ENCODE results near the gene THY1.
"Not testable (repeated sequence)": the region's sequence is repeated elsewhere in the genome, so short reads cannot be mapped to it uniquely, and the experiment has no call there.

THY1 gene

DNA sequence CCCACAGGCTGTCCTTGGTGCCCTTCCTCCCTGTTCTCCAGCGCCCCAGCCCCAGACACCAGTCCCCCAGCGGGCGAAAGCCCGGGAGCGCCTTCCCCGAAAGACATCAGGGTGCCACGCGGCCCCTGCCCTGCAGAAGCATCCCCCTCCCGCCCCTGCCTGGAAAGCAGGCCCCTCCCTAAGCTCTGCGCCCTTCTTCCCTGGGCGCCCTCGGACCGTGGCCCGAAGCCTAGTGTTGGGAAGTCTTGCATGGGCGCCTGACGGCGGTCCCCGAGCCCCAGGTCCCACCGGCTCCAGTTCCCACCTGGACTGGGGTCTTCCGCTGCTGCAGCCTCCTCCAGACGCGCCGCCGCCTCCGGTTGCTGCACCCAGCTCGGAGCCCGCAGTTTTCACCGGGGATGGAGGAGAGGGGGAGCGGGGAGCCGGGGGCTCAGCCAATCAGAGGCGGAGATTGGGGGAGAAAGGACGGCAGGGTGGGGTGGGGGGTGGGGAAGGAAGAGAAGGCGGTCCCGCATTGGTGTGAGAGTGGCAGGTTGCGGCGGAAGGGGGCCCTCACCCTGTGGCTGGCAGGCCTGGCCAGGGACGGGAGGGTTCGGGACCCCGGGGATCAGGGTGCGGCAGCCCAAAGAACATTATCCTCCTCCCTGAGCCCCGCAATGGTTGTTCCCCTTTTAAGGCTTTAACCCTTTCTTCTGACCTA is at the start of gene THY1:
Gene THY1 (minus strand): TSS at position 364 of the 700 bp plus-strand sequence. CDS start 2,267 bp downstream, outside the sequence.
- DNase-seq: no peak

DNA sequence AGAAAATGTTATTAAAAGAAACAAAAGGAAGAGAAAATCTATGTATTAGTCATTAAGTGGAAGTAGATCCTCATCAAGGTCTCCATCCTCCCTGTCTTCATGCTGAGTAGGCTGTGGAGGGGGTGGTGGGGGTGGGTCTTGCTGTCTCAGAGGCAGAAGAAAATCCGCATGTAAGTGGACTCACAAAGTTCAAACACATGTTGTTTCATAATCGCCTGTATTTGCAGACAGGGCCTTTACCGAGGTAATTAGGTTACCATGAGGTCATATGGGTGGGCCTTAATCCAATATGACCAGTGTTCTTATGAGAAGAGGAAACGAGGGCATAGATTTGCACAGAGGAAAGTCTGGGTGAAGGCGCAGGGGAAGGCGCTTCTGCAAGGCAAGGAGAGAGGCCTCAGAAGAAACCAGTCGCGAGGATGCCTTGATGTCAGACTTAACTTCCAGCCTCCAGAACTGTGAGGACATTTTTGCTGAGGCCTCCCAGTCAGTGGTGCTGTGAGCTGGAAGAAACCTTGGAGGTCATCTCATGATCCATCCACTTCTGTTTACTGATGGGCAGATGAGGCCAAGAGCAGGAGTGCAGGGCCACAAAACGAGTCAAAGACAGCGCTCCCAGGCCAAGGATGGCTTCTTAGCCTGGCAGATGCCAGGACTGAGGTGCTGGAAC is 49.3 kb upstream of the THY1 start:
- no peak for DNase-seq

DNA sequence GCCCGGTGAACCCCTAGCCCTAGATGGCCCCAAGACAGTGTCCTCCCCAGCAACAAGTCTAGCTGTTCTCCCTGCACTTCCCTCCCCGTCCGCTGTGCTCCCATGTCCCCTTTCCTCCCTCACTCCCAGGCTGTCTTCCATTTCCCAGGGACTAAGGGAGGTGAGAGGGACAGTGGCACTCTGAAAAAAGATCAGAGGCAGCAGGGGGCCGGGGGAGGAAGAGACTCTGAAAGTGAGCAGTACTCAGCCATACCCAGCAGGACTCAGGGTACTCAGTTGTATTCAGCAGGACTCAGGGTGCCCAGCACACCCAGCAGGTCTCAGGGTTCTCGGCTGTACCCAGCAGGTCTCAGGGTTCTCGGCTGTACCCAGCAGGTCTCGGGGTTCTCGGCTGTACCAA is 48.4 kb upstream of the THY1 start:
- DNase-seq: no peak

DNA sequence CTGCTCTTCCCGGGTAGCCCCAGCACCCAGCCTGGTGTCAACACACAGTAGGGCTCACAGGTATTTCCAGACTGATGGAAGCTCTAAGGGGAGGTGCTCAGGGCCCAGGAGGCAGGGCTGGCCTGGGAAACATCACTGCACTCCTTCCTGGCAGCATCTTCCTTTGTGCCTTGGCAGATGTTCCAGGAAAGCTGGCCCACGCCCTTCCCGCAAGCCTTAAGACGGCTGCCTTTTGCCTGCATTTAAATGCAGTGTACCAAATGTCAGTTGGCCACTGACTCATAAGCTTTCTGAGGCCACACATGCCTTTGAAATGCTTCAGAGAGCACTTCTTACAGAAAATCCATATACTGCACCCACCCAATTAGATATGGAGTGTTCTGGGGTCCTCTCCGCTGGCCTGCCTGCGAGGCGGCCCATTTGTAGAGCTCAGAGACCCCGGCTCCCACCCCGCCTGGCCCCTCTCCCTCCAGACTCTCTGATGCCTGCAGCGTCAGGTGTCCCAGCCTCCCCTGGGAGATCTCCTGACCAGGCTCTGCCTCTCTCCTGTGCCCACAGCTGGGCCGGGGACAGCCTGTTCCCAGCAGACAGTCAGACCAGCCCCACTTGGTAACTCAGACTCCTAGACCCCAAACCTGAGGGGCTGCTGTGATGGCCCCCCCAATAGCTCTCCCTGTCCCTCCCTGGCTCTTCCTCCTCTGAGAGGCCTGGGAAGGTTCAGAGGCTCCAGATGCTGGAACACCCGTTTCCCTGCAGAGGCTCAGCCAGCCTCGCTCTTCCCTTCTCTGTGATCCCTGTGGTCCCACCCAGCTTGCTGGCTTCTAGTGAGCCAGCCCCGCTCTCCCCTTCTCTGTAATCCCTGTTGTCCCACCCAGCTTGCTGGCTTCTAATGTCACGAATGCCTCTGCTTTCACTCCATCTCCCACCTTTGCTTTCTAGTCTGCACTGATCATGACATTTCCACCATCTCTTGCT is 47.6 kb upstream of the THY1 start:
- DNase-seq: no peak

DNA sequence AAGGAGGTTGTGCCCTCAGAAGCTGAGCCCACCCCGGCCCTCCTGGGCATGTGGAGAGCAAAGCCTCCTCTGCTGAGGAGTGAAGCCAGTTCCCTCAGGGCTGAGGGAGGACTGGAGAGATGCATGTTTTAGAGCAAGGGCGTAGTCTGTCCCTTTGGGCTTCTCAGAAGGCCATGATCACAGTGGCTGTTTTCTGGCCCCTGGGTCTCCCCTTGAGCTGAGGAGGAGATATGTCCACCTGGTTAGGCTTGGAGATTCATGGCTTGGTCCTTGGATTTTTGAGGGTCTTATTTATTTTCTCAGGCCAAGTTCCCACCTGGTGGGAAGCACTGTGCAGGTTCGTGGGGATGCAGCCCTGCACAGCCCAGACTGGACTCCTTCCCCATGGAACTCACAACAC is 46.5 kb upstream of the THY1 start:
- DNase-seq: no peak

DNA sequence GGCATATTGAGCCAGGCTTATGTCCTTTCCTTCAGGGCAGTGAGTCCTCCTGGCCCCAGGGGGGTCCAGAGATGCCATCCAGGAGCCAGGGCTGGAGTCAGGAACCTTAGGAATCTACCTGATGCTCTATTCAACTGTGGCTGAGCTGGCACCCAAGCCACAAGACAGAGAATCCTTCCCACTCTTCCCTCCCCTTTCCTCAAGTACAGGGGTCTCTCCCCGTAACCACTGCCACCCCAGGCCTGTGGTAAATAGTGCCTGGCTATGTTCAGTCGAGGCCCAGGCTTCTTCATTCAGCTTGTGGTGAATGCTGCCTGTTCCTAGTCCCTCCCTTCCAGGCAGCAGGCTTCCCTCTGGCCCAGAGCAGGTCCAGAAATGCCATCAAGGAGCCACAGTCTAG is 45.5 kb upstream of the THY1 start:
- no peak for DNase-seq

DNA sequence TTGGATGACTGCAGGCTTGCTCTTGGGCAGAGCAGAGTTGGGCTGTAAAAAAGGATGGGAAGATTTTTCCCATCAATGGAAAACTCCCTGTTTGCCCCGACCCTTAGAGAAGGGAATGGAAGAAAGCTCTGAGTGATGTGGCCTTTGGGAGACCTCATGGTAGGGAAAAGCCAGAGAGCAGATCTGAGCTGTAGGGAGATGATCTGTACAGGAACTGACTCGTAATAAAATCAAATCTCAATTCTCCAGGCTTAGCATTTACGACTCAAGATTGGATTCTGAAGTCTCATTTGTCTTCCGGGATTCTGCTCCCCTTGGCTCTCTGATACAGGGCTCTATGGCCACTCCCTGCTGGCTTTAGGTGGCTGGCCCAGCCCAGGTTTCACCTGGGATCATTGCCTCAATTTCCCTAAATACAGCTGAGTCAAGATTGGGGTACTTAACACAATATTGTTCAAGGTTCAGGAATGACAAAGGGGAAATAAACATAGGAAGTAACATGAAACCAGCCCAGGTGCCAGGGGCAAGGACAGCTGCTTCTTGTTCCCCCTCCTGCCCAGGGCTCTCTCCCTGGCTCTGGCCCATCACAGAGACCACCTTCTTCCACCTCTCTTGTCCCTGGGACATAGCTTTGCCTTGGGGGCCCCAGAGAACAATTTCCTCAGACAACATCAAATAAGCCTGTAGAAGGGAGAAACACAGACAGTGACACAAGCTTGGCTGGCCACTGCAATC is 38.4 kb upstream of the THY1 start:
- peak; percentile 49 for DNase-seq

DNA sequence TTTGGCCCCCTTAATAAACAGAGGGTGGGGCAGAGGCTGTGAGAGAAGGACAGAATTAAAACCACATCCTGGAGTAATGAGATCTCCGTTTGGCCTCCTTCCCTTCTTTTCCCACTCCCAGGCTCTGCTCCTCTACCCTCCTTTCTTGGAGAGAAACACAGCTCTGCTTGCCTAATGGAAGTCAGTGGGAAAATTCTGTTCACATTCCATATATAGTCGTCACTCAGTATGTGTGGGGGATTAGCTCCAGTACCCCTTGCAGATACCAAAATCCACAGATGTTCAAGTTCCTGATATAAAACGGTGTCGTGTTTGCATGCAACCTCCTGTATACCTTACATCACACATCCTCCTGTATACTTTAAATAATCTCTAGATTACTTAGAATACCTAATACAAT is 37.6 kb upstream of the THY1 start:
- no peak for DNase-seq

DNA sequence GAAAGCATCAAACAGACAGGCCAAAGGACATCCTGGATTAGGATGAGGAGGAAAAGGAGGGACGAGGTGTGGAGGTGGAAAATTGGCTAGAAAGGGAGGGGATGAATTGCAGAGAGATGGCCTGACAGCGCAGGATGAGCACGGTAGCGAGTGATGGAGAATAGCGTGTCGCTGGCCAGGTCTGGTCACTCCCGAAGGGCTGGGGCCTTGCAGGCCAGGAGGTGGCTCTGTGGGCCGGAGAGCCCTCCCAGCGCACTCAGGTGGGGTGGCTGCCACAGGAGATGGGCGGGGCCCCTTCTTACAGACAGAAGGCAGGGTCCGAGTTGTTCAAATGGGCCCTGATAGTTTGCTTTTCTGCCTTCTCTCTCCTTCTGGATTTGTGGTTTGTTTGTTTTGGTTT is 37.1 kb upstream of the THY1 start:
- no peak for DNase-seq

DNA sequence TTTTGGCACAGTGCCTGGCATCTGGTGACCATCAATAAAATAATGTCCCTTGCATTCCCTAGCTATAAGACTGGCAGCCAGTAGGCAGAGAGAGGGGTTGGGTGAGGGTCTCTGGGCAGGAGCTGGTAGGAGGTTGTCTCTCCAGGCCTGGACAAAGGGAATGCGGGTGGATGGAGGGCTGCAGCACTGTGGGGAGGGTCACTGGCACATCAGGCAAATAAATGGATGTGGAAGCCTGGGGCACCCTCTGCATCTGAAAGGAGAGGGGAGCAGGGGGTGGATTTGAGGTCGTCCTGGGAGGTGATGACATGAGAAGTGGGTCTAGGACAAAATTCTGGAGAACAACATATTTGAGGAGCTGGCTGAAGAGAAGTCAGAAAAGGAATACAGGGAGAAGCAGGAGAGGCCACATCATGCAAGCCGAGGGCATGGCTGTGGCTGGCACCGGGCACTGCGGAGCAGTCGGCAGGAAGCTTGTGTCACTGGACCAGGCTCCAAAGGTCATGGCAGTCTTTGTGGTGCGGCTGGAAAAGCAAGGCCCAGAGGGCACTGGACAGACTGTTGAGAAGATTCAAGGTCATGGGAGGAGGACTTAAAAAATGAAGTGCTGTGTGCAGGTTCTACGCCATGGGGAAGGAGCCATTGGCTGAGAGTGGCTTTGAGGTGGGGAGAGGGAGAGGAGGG is 36.5 kb upstream of the THY1 start:
- no peak for DNase-seq

DNA sequence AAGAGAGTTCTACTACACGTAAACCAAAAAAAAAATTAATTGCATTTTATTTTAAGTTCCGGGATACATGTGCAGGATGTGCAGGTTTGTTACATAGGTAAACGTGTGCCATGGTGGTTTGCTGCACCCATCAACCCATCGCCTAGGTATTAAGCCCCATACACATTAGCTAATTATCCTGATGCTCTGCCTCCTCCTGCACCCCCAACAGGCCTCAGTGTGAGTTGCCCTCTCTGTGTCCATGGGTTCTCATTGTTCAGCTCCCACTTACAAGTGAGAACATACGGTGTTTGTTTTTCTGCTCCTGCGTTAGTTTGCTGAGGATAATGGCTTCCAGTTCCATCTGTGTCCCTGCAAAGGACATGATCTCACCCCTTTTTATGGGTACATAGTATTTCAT is 32.7 kb upstream of the THY1 start:
- not testable (repeated sequence) for DNase-seq

DNA sequence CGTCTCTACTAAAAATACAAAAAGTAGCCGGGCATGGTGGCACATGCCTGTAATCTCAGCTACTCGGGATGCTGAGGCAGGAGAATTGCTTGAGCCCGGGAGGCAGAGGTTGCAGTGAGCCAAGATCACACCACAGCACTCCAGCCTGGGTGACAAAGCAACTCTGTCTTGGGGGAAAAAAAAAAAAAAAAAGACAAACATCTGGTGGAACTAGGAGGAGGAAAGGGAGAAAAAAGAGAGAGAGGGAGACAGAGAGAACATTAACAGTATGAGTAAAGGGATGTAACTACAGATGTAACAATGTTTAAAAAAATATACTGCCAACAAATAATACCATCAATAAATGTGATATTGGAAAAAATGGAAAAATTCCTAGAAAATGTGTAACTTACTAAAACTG is 32.3 kb upstream of the THY1 start:
- DNase-seq: not testable (repeated sequence)

DNA sequence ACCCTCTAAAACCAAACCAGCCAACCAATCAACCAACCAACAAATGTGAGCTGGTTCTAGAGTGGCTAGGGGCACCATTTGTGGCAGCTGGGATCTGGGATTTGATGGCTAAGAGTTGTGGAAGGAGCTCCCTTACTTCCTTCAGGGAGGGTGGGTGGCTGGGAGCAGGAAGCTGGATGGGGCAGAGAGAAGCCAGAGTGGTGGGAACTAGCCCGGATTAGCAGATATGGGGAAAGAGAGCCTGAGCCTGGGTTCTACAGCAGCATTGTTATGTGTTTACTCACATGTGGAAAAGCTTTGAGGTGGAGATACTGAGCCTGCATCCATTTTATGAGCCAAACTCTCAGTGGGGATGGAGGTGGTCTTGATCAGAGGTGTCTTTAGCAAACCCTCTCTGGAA is 30.9 kb upstream of the THY1 start:
- no peak for DNase-seq

DNA sequence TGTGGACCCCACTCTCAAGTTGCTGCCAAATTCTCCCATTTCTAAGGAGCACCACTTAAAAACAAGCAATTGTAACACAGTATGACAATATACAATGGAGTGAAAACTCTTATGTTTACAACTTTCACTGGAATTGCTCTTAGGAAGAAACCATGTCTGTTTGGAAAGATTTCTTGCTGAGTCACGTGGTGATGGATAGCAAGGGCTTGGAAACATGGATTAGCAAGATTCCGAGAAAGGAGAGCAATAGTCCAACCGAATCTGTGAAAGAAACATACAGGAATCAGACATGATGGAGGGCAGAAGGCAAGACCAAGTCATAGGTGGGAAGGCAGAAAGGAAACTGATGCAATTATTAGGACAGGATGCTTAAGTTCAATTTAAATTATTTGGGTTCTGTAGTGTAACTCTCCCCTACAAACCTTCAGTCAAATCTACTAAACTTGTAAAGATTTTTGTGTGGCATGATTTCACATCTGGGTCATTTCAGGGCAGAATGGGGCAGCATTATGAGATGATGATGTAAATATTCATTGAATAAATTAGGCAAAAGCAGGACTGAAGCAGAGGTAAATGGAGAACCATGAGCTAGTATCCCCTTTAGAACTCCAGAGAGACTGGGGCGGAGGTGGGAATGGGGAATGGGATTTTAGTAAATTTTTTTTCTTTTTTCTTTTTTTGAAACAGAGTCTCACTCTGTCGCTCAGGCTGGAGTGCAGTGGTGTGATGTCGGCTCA is 27.8 kb upstream of the THY1 start:
- DNase-seq: no peak

DNA sequence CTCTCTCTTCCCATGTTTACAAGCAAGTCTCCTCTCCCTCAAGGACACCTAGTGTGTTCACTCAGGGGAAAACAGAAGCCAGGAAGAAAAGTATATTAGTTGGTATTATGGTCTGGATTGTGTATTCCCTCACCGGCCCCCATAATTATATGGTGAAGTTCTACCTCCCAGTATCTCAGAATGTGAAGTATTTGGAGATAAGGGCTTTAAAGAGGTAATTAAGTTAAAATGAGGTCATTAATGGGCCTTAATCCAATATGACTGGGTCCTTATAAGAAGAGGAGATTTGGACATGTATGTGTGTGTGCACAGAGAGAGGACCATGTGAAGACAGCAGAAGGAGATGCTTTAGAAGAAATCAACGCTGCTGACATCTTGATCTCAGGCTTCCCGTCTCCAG is 26.5 kb upstream of the THY1 start:
- no peak for DNase-seq

DNA sequence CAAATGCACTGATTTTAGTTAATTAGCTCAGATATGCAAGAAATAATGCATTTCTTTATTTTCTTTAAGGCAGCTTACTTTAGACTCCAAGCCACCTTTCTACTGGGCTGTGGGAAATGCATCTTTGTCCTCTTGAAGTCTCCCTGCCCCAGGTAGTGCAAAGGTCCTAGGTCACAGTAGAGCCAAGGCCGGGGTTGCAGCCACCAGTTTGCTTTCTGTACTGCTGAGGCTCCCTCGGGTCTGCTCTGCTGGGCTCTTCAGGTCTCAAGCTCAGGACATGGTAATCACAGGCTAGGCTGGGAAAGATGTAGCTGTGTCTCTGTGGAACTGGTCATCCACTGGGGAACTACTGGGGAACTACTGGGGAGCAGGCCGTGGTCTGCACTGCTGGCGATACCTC is 25.4 kb upstream of the THY1 start:
- DNase-seq: no peak

DNA sequence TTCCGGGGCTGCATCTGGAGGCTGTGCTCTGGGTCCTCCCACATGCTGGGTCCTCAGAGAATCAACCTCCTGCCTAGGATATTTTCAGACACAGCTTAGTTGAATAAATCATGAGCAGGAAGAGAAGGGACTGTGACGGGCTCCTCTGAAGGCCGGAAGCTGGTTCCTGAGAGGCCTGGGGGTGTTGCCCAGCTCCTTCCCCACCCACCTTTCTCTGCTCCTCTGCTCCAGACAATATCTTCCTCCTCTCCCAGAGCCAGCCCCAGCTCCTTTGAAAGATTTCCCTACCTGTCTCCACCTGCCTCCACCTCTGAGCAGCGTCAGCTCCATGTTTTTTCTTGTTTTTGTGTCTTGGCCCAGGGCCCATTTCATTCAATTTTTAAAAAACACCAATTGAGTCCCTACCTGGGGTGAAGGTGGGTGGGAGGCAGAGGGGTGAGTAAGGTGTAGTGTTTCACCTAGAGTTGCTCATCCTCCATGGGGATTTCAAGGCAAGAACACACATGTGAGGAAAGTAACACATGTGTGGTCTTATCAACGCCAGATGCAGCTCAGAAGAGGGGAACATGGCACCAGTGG is 24.8 kb upstream of the THY1 start:
- DNase-seq: no peak

DNA sequence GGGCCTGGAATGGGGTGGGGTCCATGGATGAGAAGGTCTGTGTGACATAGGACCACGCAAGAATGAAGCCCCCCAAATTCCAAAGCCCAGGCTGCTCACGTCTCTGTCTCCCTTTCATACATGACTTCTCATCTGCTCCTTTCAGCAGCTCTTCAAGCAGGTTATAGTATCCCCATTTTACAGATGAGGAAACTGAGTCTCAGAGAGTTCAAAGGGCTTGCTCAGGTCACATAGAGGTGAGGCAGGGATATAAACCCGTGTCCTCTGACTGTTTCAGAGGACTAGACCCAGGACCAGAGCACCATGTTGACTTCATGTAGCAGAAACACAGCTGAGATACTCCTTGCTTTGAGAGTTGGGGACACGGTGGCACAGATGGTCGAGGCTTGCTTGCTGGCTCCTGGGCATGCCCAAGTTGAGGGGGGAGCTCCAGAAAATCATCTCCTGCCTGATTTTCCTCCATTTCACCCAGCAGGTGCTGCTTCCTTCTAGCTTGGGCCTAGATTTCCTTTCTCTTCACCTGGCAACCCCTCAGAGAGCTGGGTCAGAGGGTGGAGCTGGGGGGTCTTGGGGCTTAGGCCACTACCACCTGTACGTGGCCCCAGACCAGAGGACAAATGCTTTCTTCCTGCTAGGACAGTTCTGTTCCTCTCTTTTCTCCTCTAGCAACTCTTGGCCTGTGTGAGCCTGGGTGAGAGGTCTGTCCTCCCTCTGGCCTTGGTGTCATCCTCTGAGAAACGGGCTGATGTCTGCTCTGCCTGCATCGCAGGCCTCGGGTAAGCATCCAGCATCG is 24.1 kb upstream of the THY1 start:
- no peak for DNase-seq

DNA sequence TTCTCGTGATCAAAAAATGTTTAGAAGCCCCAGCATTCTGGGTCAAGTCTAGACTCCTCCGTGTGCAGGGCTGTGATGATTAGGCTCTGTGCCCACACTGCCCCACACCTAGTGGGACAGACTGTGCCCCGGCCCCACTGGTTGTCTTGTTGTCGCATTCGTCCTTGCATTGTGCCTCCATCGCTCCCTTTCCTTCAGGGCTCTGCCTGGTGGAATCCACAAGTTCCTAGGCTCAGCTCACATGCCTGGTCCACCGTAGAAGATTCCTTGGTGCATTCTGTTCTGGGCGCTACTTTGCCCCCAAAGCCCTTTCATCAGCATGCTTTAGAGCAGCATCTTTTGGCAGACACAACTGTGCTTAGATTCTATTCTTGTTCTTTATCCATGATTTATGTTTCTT is 23.5 kb upstream of the THY1 start:
- DNase-seq: no peak

DNA sequence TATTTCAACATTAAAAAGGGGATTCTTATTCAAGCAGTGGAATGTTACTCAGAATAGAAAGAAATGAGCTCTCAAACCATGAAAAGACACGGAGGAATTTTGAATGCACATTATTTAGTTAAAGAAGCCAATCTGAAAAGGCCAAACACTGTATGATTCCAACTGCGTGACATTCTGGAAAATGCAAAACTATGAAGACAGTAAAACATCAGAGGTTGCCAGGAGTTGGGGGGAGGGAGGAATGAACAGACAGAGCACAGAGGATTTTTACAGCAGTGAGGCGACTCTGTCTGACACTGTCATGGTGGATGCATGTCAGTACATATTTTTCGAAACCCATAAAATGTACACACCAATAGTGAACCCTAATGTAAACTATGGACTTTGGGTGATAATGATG is 22.9 kb upstream of the THY1 start:
- DNase-seq: no peak

Data from DMS53 (cell line).